Colon (tissue), 2 donors: Measurements from ENCODE around the gene GFOD1.

Experiments used
- FAIRE-seq: peaks from 2 replicates; lab custom pipeline; 2012; peaks lifted over from hg19 to GRCh38; lab: Jason Lieb, UNC
- donor health status: control.
- donor health status: control.

The GFOD1 gene

DNA sequence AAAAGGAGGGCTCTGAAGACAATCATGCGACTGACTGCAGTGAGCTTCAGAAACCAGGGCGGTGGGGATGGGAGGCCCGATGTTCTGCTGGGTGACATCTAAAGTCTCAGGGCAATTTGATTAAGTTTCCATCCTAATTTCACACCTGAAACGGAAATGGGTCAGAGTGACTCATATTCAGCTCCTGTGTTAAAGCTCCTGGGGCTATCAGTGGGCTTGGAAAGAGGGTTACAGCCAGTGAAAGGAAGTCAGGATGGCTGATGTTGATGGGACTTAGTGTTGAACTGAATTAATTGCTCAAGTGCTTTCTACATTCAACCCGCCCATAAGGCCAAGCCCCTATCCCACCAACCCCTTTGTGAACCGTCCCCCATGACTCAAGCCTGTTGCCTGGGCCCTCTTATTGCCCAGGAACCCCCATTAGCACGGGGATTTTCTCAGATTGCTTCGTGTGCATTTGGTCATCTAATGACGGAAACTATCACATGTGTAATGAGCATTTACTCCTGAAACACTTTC is 112.0 kb downstream of the GFOD1 start:
- FAIRE-seq: no peak

DNA sequence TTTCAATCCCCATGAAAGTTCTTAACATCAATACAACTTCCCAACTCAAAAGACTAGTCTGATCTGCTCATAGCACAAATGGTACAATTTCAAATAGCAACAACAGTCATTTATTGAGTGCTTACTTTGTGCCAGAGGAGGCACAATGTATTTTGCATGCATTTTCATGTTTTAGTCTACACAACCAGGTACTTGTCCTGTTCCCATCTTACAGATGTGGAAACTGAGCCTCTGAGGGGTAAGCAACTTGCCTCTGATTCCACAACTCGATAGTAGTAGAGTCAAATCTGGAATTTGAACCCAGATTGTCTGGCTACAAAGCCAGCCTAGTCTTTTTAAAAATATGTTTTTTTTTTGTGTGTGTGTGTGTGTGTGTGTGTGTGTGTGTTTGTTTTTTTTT is 113.5 kb downstream of the GFOD1 start:
- FAIRE-seq: no peak

DNA sequence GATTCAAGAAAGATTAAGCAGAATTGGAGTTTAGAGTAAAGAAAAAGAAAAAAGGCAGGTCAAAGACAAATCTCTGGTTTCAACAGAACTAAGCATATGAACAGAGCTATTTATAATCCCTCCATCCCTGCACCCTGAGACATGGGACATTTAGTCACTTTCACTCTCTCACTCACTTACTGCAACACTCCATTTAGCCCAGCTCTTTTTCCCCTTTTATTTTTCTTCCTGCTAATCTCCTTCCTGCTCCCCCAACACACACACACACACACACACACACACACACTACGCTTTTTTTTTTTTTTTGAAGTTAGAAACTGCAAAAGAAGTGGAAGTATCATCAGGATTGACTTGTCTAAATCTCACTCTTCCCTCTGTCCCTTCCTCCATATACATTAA is 113.9 kb downstream of the GFOD1 start:
- no peak for FAIRE-seq

DNA sequence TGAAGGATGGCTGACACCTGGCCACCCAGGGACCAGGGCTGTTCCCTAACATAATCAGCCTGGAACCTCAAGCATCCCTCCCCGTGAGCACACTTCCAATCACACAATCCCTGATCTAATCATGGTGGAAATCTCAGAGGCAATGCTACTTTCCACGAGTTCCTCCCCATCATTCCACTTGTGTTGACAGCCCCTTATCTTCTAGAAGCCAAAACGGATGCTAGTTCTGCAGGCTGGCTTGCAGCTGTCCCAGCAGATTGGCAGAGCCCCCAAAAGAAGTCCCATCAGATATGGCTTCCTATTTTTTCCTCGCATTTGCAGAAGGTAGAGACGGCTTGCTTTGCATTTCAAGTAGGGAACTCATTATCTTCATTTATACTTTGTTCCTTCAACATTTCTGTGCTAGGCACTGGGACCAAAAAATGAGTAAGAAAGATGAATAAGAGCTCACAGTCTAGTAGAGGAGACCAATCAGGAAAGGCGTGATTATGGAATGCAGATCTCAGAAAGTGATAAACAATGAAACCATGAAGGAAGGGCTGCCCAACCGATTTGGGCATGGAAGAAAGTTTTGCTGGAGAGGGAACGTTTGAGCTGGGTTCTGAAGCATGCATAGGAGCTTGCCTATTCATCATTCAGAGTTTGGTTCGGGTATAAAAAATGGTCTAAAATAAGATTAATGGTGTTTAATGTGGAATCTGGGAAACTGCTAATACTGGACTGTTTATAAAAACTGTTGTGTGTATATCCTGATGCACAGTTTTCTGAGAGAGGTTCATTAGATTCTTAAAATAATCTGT is 114.5 kb downstream of the GFOD1 start:
- FAIRE-seq: no peak

DNA sequence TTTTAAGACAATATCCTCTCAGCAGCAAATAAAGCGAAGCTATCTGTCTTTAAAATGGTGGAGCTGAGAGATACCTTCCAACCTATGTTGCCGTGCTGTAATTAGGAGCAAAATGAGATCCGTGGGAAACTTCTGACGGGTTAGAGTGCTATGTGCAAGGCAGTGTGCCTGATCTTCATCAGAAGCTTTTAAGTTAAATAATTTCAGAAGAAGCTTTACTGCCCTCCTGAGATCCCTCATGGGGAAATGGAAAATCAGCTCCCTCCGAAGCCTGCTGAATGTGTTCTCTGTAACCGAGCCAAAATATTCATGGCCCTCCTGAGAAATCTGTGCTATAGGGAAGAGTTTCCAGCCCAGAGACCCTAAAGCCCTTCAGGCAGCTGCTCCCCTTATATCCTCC is 115.3 kb downstream of the GFOD1 start:
- no peak for FAIRE-seq

DNA sequence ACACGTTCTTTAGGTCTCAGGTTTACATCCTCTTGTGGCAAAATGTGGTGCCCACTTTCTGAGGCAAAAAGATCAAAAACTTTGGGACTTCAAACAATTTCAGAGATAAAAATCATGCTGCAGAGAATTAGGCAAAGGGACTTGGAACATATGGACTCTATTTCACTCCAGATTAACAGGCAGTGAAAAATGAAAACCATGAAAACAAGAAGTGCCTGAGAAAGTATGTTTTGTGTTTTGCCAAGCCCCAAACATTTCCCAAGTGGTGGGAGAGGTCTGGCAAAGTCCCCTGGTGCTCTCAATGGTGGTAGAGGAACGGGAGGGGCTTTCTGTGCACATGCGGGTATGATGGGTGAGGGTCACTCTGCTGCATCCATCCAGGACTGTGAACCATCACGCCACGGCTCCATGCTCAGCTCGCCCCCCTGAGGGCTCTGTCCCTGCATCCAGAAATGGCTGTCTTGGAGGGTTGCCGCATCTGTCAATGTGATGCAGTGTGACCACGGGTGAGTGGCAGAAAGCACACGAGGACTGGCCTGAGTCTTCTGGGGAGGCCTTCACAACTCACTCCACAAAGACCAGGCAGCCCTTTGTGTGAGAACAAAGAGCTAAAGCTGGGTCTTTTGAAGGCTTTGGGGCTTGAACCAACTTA is 115.9 kb downstream of the GFOD1 start:
- no peak for FAIRE-seq

DNA sequence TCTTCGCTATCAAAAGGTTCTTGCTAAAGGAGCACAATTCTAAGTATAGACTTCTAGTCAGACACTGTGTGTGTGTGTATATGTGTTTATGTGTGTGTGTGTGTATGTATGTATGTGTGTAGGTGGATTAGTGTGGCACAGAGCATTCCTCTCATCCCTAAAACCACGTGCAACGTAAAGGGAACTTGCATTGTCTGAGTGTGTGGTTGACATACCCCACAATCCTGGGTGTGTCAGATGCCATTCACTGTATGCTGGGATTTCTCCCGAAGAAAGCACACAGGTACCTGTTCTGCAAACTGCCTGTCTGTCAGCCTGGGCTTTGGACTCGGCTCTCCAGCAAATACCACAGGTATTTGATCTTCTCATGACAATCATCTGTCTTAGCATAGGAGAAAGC is 116.8 kb downstream of the GFOD1 start:
- FAIRE-seq: no peak

DNA sequence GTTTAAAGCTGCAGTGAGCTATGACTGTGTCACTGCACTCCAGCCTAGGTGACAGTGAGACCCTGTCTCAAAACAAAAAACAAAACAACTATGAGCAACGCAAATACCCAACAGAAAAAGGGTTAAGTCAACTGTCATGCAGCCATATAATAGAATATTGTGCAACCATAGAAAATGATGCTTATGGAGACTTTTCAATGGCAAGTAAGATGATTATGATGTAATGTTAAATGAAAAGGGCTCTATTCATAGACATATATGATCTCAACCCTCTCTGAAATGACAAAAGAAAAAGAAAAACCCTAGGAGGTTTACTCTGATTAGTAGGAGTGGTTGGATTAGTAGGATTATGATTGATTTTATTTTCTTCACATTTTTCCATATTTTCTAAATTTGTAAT is 117.8 kb downstream of the GFOD1 start:
- no peak for FAIRE-seq

DNA sequence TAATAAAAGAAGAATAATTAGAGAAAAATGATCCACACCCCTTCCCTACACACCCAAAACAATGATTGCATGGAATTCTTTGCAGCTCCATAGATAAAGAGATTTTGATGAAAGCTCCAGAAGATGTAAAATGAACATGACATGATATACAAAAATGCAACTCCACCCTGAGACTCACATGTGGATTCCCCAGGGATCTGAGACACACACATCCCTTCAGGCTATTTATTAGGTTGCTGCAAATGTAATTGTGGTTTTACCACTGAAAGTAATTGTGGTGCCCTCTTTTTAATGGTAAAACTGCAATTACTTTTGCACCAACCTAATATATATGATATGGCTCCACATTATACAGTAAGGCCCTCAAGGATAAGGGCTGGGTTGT is 118.7 kb downstream of the GFOD1 start:
- FAIRE-seq: no peak

DNA sequence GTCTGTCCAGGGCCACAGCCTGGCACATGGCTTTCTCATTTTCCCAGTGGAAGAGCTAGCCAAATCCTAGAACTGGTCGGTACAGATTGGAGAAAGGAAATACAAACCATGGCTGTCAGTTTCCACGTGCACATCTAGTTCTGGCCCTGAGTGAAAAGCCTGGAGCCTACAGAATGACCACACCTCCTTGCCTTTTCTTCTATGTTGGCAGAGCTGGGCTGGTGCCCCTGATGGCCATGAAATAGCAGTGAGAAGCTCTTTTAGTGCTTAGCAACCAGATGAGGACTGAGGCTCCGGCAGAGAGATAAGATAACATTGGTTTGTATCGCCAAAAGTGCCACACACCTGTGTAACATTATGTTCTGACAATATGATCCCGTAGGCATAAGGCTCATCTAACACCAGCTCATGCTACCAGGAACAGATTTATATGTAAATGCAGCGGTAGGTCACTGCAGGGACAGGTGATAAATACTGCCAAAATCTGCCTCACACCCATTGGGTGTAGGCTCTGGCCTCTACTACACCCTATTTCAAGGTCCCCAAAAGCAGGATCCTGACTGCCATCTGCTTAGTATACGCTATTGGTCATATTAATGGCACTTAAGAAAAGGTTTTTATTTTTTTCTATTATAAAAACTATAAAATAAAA is 119.2 kb downstream of the GFOD1 start:
- FAIRE-seq: no peak

DNA sequence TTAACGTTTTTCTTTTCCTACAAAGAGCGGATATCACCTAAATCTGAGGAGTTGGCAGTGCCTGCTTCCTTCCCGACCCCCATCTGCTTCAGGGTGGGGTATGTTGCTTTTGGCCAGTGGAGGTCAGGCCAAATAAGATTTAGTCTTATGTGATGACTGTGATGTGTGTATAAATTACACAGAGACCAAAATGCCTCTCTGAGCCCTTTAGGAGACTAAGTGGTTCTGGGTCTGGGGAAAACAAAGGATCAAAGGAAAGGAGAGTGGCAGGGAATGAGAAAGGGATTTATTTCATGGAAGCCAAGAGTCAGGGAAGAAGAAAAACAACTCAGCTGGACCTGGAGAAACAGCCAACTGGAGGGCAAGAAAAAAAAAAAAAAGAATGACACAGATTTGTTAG is 120.0 kb downstream of the GFOD1 start:
- no peak for FAIRE-seq

DNA sequence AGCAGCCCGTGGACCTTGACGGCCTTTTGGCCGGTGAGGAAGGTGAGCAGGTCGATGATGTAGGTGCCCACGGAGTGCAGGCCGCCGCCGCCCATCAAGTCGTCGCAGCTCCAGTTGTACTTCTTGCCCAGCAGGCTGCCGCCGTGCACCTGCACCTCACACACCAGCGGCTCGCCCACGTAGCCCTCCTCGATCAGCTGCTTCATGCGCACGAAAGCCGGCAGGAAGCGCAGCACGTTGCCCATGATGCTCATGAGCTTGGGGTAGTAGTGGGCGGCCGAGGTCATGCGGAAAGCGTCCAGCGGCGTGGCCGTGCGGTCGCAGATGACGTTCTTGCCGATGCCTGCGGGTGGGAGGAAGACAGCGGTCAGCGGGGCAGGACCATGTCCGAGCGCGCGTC is 122.1 kb downstream of the GFOD1 start:
- FAIRE-seq: no peak

DNA sequence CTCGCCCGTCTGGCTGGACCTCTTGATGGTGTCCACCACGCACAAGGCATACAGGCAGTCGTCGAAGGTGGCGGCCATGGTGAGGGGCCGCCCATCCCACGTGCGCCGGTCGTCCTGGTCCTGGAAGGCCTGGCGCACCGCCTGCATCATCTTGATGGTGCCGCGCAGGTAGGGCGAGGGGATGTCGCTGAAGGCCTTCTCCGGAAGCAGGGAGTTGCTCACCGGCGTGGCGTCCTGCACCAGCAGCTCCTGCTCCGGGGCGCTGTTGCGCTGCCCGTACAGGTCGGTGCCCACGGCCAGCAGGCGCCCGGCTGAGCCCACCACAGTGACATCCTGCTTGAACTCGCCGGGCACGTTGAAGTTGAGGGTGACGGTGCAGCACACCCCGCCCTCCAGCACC is 122.6 kb downstream of the GFOD1 start:
- FAIRE-seq: no peak

DNA sequence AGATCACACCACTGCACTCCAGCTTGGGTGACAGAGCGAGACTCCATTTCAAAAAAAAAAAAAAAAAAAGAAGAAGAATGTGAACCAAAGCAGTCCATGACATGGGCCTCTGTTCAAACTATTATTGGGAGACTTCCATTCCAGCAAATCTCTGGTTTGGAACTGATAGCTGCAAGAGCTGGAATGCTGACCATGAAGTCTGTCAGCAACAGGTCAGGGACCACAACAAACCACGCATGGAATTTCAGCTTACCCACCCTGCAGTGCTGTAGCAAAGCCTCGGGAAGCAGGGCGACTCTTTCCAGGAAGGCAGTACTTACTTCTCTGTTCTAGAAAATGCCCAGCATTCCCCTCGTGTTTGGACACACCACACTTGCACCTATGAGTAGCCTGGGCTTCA is 125.0 kb downstream of the GFOD1 start:
- no peak for FAIRE-seq

DNA sequence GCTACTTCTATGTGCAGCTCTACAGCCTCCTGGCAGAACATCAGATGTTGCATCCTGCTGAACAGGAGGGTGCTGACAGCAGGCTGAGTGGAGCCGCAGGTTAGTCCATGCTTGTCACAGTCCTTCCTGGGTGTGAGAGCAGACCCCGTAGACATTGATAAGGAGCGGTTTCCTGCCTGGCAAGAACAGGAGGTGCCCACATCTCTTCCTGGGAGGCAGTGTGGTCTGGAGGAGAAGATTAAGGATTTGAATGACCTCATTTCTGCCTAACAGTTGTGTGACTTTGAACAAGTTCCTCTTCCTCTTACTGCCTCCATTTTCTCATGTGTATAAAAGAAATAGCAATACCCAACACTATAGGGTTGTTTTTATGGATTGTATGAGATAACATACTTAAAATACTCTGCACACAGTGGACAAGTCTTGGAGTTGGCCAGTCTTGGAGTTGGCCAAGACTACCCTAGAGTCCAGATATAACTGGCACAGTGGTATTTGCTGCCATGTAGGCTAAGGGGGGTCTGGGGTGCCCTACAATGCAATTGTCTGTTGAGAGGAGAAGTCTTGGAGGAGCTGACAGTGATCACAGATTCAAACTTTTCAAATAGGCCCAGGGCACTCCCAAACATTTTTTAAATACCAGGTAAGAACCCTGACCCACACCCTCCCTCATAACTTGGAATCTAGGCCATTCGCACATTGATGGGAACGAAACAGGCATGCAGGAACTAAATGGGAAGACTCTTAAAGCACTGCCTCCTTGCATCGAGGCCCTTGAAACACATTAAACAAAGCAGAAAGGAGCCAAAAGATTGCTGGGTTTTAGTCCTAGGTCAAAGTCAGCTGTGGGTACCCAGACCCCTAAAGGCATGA is 126.5 kb downstream of the GFOD1 start:
- no peak for FAIRE-seq

DNA sequence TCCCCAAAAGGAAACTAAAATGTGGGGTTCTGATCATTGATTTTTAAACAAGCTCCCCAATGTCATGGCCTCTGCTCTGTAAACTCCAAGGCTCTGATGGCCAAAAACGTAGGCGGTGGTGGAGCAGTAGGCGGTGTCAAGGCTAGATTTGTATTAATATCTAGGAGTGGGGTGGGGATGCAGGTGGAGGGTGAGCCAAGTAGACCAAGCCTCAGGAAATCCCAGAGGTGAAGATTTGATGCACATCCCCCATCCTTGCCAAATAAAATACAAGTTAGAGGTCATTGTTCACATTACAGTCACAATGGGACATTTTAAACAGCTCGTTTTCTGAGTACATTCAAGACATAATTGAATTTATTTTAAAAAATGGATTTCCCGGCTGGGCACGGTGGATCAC is 128.1 kb downstream of the GFOD1 start:
- FAIRE-seq: no peak

DNA sequence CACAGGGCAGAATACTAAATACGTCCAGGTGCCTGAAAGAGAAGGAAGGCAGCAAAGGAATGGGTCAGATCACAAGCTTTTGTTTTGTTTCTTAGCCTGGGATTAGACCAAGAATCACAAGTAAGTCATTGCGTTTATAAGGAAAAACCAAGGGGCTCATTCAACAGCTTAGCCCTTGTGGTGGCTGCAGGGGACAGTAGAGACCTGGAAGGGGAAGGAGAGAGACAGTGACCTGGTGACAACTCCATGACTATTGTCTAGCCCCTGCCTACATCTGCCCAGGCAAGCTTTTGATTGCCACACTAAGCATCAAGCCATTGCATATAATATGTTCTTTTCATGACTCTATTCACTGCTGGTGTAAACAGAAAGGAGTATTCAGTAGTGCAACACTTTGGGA is 128.9 kb downstream of the GFOD1 start:
- no peak for FAIRE-seq

DNA sequence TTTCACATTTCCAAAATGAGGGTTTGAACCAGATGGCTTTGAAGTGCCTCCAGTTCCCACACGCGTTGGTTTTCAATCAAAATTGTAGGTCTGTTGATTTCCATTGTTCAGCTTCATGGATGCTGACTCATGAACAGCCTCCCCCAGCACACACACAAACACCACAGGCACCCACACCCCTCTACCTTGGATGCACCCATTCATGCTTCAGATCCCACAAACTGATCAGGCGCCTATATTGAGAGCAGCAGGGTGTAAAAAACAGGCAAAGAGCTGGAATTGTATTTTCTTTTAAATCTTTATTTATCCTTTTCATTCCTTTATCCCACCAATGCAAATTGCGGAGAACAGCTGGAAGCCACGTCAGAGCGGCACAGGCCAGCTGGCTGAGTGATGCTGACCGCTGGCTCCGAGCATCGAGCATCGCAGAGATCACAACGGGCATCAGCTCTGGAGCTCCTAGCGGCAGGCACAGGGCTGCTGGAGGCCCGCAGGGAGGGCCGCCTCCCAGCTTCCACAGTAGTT is 129.8 kb downstream of the GFOD1 start:
- no peak for FAIRE-seq

DNA sequence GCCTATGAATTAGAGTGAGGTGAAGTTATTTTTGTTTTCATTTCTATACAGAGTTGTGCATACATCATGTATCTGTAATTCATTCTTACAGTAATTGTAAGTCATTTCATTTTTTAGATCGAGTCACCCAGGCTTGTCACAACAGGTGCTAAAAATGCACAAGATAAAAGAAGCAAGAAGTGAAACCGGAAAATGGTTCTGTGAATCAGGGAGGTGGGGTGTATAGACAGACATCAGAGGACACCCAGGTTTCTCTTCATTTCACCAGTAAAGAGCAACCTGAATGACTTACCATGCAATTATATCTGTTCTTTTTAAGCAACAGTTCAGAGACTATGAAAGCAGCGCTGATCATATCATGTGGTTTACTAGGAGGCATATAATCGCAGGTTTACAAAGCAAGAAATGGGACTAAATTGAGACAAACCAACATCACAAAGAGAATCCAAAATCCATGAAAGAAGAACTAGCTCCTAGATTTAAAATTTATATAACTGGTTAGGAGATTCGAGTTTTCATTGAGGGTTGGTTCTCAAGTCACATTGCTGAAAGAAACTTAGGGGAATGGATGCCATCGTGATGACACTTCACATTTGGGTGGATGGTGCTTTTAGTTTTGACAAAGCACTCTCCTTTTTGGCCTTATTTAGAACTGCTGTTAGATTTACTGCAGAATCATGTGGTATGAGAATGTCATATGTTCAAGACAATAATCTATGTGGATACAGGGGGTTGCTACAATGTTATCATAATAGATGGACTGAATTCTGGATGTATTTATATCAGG is 131.2 kb downstream of the GFOD1 start:
- FAIRE-seq: no peak

DNA sequence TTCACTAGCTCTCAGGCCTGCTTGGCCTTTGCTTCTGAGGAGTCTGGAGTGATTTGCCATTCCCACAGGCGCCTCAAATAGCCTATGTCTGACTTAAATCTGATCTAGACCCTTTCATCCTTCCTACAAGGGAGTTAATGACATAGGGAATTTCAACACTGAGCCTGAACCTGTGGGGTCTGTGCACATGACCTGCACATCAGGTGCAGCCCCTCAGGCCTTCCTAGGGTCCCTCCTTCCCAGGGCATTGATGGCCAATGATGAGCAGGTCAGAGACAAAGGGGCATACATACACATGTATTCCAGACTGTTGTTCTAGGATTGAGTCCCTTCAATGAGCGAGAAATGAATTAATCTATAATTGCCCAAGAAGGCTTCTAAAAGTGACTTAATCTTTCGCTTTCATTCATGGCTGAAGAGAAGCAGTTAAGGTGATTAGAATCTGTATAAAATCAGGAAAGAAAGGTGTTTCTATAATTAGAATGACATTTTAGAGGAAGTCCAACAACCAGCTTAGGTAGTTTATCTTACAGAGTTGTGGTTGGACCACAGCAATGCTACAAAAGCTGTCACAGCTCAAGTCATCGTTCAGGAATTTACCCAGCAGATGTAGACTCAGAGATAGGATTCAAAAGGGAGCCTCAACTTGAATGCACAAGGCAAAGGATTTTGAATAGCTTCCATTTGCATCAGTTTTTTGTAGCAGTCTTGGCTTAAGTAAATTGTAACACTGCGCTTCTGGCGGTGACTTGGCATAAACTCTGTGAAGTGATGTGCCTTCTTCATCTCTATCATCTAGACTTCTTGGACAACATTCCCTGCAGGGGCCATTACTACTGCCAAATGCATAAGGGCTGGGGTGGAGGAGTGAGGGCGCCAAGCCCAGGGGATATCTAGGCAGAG is 132.1 kb downstream of the GFOD1 start:
- FAIRE-seq: no peak
